Large intestine (tissue), 3 donors: ENCODE data around the gene PLEKHG2. TPM values are rescaled to one million over a fixed set of nuclear protein-coding genes. Genes with fewer than 3 reads are reported as not detected.

ENCODE experiments used
- DNase-seq, 2 donors: peaks; one replicate each; pipeline versions ENCODE4 v3.0.0 to v3.0.0-alpha.2; 2013
- H3K27ac ChIP-seq: one replicate; pipeline ENCODE4 v1.5.1; 2013; ENCODE audit warnings: low read length
- H3K27me3 ChIP-seq: 2 replicates; pipeline ENCODE4 v1.6.1; 2013; ENCODE audit warnings: low read length; ENCODE audit not compliant: control insufficient read depth, insufficient read depth
- H3K36me3 ChIP-seq: 2 replicates; pipeline ENCODE4 v1.6.1; 2013; ENCODE audit warnings: low read length; ENCODE audit not compliant: control insufficient read depth, insufficient read depth
- H3K4me1 ChIP-seq: one replicate; pipeline ENCODE4 v1.6.1; 2013; ENCODE audit warnings: low read length; ENCODE audit not compliant: control insufficient read depth, insufficient read depth
- H3K4me3 ChIP-seq: one replicate; pipeline ENCODE4 v1.5.1; 2013; ENCODE audit warnings: low read length
- H3K9me3 ChIP-seq: one replicate; pipeline ENCODE4 v1.6.1; 2013; ENCODE audit warnings: mild to moderate bottlenecking, low read depth, low read length, moderate library complexity; ENCODE audit not compliant: control insufficient read depth
- WGBS: methylation state at CpG from one replicate; pipeline ENCODE4 v1.1.5; 2013; ENCODE audit warnings: low lambda C conversion rate; ENCODE audit not compliant: insufficient coverage; 5-methylcytosine and 5-hydroxymethylcytosine counted together
- polyA plus RNA-seq: library from polyadenylated mRNA; unstranded; fragments of 120-200 nt; gene quantifications from one replicate; pipeline ENCODE4 v1.2.1, GENCODE V29; 2013

The PLEKHG2 gene
- polyA plus RNA-seq, 1 donor: 21.1 TPM

DNA sequence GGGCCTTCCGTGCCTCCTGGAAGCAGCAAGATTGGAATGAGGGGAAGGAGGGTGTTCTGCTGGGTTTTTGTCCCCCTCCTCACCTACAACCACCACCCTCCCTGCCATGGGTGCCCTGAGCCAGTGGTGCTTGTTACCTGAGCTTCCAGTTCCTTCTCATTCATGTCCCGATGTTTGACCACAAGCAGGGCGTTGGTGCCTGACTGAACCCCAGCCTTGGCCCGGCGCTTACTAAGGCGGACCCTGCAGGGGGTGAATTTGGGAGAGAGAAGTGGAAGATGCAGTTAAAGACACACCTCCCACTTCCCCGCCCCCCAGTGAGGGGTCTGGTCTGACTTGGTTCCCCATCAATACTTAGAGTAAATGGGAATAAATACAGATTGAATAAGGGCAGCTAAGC is 25.9 kb upstream of the PLEKHG2 start:
- H3K4me3 ChIP-seq: no peak overlapping the region
- DNase-seq: no peak
- H3K27me3 ChIP-seq: no peaks in the 10 kb centered on the region
- H3K9me3 ChIP-seq: no peaks in the 10 kb centered on the region
- no CpG with 5 or more reads among the region's 7 CpGs for WGBS
- H3K4me1 ChIP-seq: peaks cover 8% of the 10 kb centered on the region
- H3K27ac ChIP-seq: no peak overlapping the region
- H3K36me3 ChIP-seq: peaks cover 80% of the 10 kb centered on the region

DNA sequence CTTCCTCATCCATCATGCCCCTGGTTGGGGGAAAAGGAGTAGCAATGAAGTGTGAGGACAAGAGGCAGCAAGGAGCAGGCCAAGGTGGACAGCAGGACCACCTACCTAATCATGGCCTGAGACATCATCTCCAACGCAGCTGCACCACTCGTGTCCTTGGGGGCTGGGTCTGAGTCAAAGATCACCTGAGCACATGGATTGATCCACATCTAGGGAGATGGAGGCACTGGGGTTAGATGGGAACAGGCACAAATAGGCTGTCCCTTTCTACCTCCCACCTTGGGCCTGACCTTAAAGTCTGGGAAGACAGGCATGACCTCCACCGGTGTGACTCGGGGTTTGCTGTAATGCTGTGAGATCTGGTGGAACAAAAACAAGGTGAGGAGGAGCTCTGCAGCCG is 23.8 kb upstream of the PLEKHG2 start:
- WGBS: no CpG with 5 or more reads among the region's 5 CpGs
- no peak for DNase-seq
- Histone ChIP-seq H3K4me1 (peaks cover 14% of the 10 kb centered on the region), H3K27ac (no peak overlapping the region), H3K36me3 (peaks cover 64% of the 10 kb centered on the region), H3K4me3 (no peak overlapping the region), H3K9me3 (no peaks in the 10 kb centered on the region), H3K27me3 (no peaks in the 10 kb centered on the region)

DNA sequence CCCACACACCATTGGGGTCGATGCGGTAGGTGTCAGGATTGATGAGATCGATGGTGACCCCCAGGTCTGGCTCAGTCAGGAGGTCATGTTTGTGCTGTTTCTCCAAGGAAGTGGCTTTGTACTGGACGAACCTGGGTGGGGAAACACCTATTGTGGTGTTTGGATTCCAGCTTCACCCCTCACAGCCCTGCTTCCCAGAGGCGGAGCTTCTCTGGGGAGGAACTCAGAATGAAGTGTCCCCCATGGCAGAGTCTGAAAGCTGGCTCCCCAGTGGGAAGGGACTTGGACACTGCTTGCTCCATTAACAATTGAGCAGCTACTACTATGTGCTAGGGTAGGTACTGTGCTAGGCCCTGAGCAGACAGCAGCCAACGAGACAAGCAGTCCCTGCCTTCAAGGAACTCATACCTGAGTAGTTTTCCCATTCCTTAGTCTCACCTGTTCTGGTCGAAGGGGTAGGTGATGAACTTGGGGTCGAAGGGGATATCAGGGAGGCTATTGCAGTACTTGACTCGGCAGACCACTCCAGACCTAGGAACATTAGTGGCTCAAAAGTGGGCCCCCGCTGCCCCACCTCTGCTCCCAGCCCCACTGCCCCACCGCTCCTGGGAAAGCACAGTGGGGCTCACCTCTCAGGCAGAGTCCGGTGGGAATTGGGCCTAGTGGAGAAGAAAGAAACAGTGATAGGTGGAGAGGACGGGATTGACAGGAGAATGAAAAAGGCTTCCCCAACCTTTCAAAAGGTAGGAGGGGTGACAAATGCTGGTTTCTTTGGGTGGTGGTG is 22.6 kb upstream of the PLEKHG2 start:
- peaks cover 59% of the 10 kb centered on the region for H3K36me3 ChIP-seq
- peak overlapping the region; percentile 94 for H3K27ac ChIP-seq
- no CpG with 5 or more reads among the region's 13 CpGs for WGBS
- DNase-seq: no peak
- peaks cover 14% of the 10 kb centered on the region for H3K4me1 ChIP-seq
- no peaks in the 10 kb centered on the region for H3K9me3 ChIP-seq
- H3K4me3 ChIP-seq: peak overlapping the region; percentile 76
- H3K27me3 ChIP-seq: no peaks in the 10 kb centered on the region

DNA sequence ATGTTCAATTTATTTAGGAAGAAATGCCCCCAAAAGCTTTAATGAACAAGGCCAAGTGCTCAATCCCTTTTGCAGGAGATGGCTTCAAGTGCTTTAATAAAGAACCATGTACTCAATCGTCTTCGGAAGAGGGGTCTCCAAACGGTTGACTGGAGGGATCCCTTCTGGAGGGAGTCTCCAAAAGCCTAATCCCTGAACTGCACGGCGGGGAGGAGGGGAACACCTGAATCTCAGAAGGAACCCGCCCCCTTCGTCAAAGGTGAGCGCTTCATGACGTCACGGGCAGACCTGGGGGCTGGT is 22.1 kb upstream of the PLEKHG2 start:
- peak in 1 of 2 donors; percentile 75 for DNase-seq
- H3K36me3 ChIP-seq: peaks cover 59% of the 10 kb centered on the region
- WGBS: no CpG with 5 or more reads among the region's 10 CpGs
- H3K9me3 ChIP-seq: no peaks in the 10 kb centered on the region
- peak overlapping the region; percentile 94 for H3K27ac ChIP-seq
- peak overlapping the region; percentile 76 for H3K4me3 ChIP-seq
- peaks cover 14% of the 10 kb centered on the region for H3K4me1 ChIP-seq
- H3K27me3 ChIP-seq: no peaks in the 10 kb centered on the region

DNA sequence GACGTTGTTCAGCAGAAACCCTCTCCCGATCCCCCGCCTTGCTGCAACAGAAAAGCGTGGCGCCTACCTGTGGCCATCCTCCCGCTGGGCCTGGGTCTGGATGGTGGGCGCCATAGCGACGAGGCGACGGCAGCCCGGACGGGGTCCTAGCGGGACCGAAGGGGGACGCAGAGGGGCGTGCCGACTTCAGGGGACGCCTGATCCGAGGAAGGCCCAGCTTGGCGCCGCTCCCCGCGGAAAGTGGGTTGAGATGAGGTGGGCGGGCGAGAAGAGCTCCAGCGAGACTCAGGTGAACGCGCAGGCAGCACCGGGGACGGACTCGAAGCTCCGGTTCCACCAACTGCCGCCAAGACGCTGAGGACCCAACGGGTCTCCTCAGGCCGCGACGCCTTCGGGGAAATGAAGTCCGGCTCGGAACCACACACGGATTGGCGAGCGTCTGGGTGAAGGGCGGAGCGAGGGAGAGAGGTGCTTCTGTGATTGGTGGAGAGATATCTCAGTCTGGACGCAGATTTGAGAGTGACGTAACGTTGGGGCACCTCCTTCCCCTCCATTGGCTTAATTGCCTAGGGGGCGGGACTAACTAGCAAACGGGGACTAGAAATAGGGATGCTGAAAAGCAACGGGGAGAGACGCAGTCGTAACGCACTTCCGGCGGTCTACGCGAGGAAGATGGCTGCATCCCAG is 21.6 kb upstream of the PLEKHG2 start, which contains the start of the genes MED29 and PAF1:
MED29 (plus strand) TSS at position 628 of the 687 bp plus-strand sequence; CDS start at position 673, 45 bp downstream.
PAF1 (minus strand) TSS at position 356 of the 687 bp plus-strand sequence; CDS start at position 114, 242 bp downstream.
- no CpG with 5 or more reads among the region's 60 CpGs for WGBS
- peaks cover 14% of the 10 kb centered on the region for H3K4me1 ChIP-seq
- peak within 1 kb of the TSS; percentile 76 for H3K4me3 ChIP-seq
- peak within 1 kb of the TSS; percentile 94 for H3K27ac ChIP-seq
- H3K27me3 ChIP-seq: no peaks in the 10 kb centered on the region
- H3K36me3 ChIP-seq: peaks cover 55% of the 10 kb centered on the region
- DNase-seq: peak; percentile 100
- H3K9me3 ChIP-seq: no peaks in the 10 kb centered on the region

DNA sequence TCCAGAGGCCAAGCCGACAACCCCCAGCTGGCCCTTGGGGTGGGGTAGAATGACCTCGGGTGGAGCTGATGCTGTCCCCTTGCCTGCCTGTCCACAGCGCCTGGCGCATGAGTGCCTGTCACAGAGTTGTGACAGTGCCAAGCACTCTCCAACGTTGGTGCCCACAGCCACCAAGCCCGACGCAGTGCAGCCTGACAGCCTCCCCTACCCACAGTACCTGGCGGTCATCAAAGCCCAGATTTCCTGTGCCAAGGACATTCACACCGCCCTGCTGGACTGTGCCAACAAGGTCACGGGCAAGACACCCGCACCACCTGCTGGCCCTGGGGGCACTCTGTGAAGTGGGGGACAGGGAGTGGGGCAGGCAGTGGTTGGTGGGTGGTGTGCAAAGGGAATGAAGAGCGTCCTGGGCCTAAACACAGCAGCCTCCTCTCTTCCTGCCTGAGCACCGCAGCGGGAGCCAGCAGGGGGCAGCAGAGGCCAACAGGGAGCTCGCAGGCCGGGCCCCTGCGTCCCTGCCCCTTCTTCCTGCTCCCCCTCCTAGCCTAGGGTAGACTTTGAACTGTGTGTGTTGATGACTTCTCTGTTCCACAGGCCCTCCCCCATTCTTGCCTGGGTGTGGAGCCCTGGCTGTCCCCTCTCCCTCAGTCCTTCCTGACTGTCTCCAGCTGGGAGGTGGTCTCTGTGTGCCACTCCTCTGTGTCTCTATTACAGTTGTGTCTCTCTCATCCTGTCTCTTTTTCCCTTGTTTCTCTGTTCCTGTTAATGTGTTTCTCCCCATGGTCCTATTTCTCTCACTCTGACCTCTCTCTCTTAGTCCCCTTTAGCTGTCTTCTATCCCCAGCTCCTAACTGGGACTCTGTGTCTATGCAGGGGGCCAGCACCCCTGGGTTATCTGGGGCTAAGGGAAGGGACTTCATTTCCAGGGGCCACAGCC is 14.8 kb upstream of the PLEKHG2 start:
- Histone ChIP-seq H3K4me3 (no peak overlapping the region), H3K36me3 (peaks cover 24% of the 10 kb centered on the region), H3K27ac (peak overlapping the region; percentile 98), H3K27me3 (no peaks in the 10 kb centered on the region), H3K9me3 (peaks cover 4% of the 10 kb centered on the region), H3K4me1 (peaks cover 48% of the 10 kb centered on the region)
- no CpG with 5 or more reads among the region's 17 CpGs for WGBS
- peak; percentile 94 to 95 for DNase-seq

DNA sequence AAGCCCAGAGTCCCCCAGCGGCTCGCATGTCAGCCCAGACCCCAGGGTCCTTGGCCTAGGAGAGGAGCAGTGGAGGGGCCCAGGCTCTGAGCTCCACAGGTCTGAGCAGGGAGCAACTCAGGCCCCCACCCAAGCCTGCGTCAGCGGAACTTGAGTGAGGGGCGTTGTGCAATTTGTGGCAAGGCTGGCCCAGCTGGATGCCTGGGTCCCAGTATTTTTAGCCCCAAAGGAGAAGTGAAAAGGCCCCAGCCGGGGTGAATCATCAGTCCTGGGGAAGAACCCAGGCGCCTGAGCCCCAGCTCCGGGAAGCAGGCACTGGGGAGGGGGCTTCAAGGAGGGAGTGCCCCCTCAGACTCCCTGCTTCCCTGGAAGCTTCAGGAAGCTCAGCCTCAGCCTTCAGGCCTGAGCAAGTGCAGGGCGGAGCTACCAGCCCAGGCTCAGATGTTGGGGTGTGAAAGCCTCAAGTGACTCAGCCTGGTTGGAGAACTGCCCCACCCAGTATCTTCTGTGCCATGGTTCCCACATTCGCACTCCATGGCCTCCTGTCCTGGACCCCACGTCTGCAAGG is 14.1 kb upstream of the PLEKHG2 start:
- H3K36me3 ChIP-seq: peaks cover 22% of the 10 kb centered on the region
- peak overlapping the region; percentile 98 for H3K27ac ChIP-seq
- H3K27me3 ChIP-seq: no peaks in the 10 kb centered on the region
- H3K4me3 ChIP-seq: no peak overlapping the region
- peak; percentile 77 to 85 for DNase-seq
- peaks cover 4% of the 10 kb centered on the region for H3K9me3 ChIP-seq
- peaks cover 55% of the 10 kb centered on the region for H3K4me1 ChIP-seq
- no CpG with 5 or more reads among the region's 11 CpGs for WGBS

DNA sequence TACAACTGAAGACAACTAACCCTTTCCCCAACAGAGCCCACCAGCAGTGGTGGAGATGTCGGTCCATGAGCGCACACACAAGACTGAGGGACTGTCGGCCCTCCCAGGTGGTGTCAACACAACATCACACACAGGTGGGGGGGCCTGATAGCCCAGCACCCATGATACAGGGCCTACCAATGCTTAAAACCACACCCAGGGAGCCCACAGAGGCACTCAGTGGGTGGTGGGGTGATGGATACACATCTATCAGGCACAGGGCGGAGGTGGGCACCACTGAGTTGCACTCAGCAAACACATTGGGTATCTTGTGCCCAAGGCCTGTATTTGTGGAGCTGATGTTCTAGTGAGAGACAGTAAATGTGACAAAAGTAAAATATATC is 12.8 kb upstream of the PLEKHG2 start:
- Histone ChIP-seq H3K9me3 (peaks cover 4% of the 10 kb centered on the region), H3K27ac (peak overlapping the region; percentile 96), H3K4me1 (peaks cover 64% of the 10 kb centered on the region), H3K27me3 (no peaks in the 10 kb centered on the region), H3K4me3 (no peak overlapping the region), H3K36me3 (peaks cover 14% of the 10 kb centered on the region)
- WGBS: no CpG with 5 or more reads among the region's 4 CpGs
- DNase-seq: no peak

DNA sequence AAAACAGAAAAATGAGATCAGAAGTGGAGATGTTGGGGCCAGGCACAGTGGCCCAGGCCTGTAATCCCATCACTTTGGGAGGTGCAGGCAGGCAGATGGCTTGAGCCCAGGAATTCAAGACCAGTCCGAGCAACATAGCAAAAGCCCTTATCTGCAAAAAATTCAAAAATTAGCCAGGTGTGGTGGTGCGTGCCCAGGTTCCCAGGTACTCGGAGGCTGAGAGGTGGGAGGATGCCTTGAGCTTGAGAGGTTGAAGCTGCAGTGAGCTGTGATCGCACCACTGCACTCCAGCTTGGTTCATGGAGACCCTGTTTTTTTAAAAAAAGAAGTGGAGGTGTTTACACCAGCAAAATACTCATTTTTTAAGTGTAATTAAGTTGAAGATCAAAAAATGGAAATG is 12.4 kb upstream of the PLEKHG2 start:
- peak overlapping the region; percentile 96 for H3K27ac ChIP-seq
- peaks cover 65% of the 10 kb centered on the region for H3K4me1 ChIP-seq
- no peak for DNase-seq
- H3K27me3 ChIP-seq: no peaks in the 10 kb centered on the region
- no CpG with 5 or more reads among the region's 4 CpGs for WGBS
- H3K4me3 ChIP-seq: no peak overlapping the region
- H3K36me3 ChIP-seq: peaks cover 11% of the 10 kb centered on the region
- peaks cover 4% of the 10 kb centered on the region for H3K9me3 ChIP-seq
